CD4-positive, alpha-beta memory T cell (primary cell): ENCODE data around the gene MGAT4A. TPM values are rescaled to one million over a fixed set of nuclear protein-coding genes. Genes with fewer than 3 reads are reported as not detected.
A peak's percentile ranks its signal among the peaks of the same experiment; 100 is the strongest.

Source experiments
- CTCF ChIA-PET: fragments of 350-600 bp; sonication (Branson Sonifier 250); formaldehyde crosslinking; loops from one replicate; lab custom pipeline; 2021; ENCODE audit warnings: inconsistent platforms; ENCODE audit not compliant: partially characterized antibody; lab: Charles Lee
- POLR2A ChIA-PET: fragments of 350-600 bp; sonication (Branson Sonifier 250); formaldehyde crosslinking; loops from one replicate; lab custom pipeline; 2021; ENCODE audit not compliant: partially characterized antibody; lab: Charles Lee
- DNase-seq, 5 donors: peaks; one replicate each; pipeline versions ENCODE4 v3.0.0 to v3.0.0-alpha.2; 2020 to 2022; ENCODE audit warnings: mixed read lengths in 1 of 5
- H3K27ac ChIP-seq: one replicate; pipeline ENCODE4 v1.7.0; 2013; ENCODE audit warnings: low read depth, low read length
- H3K27me3 ChIP-seq: 2 replicates; pipeline ENCODE4 v1.7.0; 2013; ENCODE audit warnings: mild to moderate bottlenecking, low read length, moderate library complexity; ENCODE audit not compliant: insufficient read depth
- H3K36me3 ChIP-seq: 2 replicates; pipeline ENCODE4 v1.7.0; 2013; ENCODE audit warnings: mild to moderate bottlenecking, low read length, moderate library complexity; ENCODE audit not compliant: insufficient read depth
- H3K4me1 ChIP-seq: 2 replicates; pipeline ENCODE4 v1.7.0; 2013; ENCODE audit warnings: mild to moderate bottlenecking, low read length, moderate library complexity; ENCODE audit not compliant: insufficient read depth
- H3K4me3 ChIP-seq, 2 donors: one replicate each; pipeline ENCODE4 v1.7.0; 2013; ENCODE audit warnings: low read length in 2 of 2, mild to moderate bottlenecking in 1 of 2
- H3K9me3 ChIP-seq, 2 donors: one replicate each; pipeline ENCODE4 v1.7.0; 2013; ENCODE audit warnings: low read length in 2 of 2, control low read depth in 1 of 2; ENCODE audit not compliant: control insufficient read depth in 1 of 2
- H3K27ac Mint-ChIP-seq, 7 donors: one replicate each; pipeline ENCODE4 v1.8.0; 2020 to 2021; ENCODE audit warnings: mixed read lengths in 7 of 7, mild to moderate bottlenecking in 6 of 7, inconsistent platforms in 3 of 7, moderate library complexity in 3 of 7
- H3K27me3 Mint-ChIP-seq, 2 donors: one replicate each; pipeline ENCODE4 v1.8.0; 2020 to 2021; ENCODE audit warnings: mixed read lengths in 2 of 2
- H3K36me3 Mint-ChIP-seq, 2 donors: one replicate each; pipeline ENCODE4 v1.8.0; 2020 to 2021; ENCODE audit warnings: mixed read lengths in 2 of 2, inconsistent platforms in 1 of 2, mild to moderate bottlenecking in 1 of 2
- H3K4me1 Mint-ChIP-seq, 4 donors: one replicate each; pipeline ENCODE4 v1.8.0; 2020 to 2021; ENCODE audit warnings: mixed read lengths in 4 of 4, mild to moderate bottlenecking in 1 of 4
- H3K4me3 Mint-ChIP-seq, 8 donors: one replicate each; pipeline ENCODE4 v1.8.0; 2020 to 2021; ENCODE audit warnings: mixed read lengths in 8 of 8, mild to moderate bottlenecking in 7 of 8, moderate library complexity in 6 of 8, inconsistent platforms in 3 of 8
- H3K9me3 Mint-ChIP-seq, 8 donors: one replicate each; pipeline ENCODE4 v1.8.0; 2020 to 2021; ENCODE audit warnings: mixed read lengths in 8 of 8, mild to moderate bottlenecking in 5 of 8, inconsistent platforms in 3 of 8, moderate library complexity in 1 of 8
- intact Hi-C: fragments of 100-400 bp; cut with micrococcal nuclease; formaldehyde crosslinking; loops from one replicate; pipeline ENCODE4 v1.15.1; 2023
- polyA plus RNA-seq, 2 donors: library from polyadenylated mRNA; unstranded; fragments of 300-500 nt; fragmentation: Illumina TruSeq; gene quantifications; one replicate each; pipeline ENCODE4 v1.2.3, GENCODE V29; 2021
- total RNA-seq, 2 experiments: library from RNA; stranded (reverse); gene quantifications; one replicate each; pipeline ENCODE4 v1.2.3, GENCODE V29; 2021

Gene MGAT4A
- total and polyA plus RNA-seq, 4 experiments from 2014 or later = 223 to 336 (median 263) TPM

- peak overlapping the region; percentile 16 for H3K27ac ChIP-seq
- CTCF ChIA-PET = interaction anchor here (1.0 to 1.5 kb wide), 5 partner anchors 39 to 126 kb away, joined by 3 to 4 read pairs (median 3); no protein-coding TSS in a partner anchor
- Mint-ChIP-seq H3K27ac (peak overlapping the region; percentile 65 to 100 (median 98)), H3K9me3 (peaks cover 0 to 3% (median 0%) of the 10 kb centered on the region in 8 donors), H3K4me3 (no peak overlapping the region), H3K4me1 (peaks cover 38 to 70% (median 47%) of the 10 kb centered on the region in 4 donors), H3K27me3 (no peaks in the 10 kb centered on the region), H3K36me3 (peaks cover 0 to 8% of the 10 kb centered on the region in 2 donors)
- POLR2A ChIA-PET = interaction anchor here (0.7 to 13.3 kb wide), 8 partner anchors 17 to 111 kb away, joined by 3 to 565 read pairs (median 4); partner anchors contain the start of gene MGAT4A
- no peaks in the 10 kb centered on the region for H3K9me3 ChIP-seq
- DNase-seq = no peak
- intact Hi-C loops = no loop called here
- H3K4me3 ChIP-seq = no peak overlapping the region
- H3K36me3 ChIP-seq = no peaks in the 10 kb centered on the region
- peaks cover 49% of the 10 kb centered on the region for H3K4me1 ChIP-seq
- H3K27me3 ChIP-seq = no peaks in the 10 kb centered on the region
Observed at GRCh38 chr2:98775146-98775986, 44.4 kb upstream of the MGAT4A start.

DNA sequence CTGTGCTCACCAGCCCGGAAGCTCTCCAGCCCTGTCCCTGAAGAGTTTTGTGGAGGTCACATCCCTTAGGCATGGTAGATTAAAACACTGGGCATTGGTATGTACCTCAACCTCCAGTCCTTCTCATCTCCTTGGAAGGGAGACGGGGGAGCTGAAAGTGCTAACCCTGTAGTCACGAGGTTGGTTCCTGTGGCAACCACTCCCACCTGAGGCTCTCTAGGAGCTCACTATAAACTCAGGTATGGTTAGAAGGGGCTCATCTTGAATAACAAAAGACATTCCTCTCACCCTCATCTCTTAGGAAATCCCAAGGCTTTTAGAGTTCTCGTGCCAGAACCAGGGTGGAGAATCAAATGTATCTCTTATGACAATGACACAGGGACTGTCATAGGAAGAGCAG is 43.0 kb upstream of the MGAT4A start:
- Histone ChIP-seq H3K4me3 (no peak overlapping the region), H3K4me1 (peaks cover 61% of the 10 kb centered on the region), H3K36me3 (no peaks in the 10 kb centered on the region), H3K27me3 (no peaks in the 10 kb centered on the region), H3K27ac (peak overlapping the region; percentile 63), H3K9me3 (no peaks in the 10 kb centered on the region)
- POLR2A ChIA-PET = interaction anchor here (1.0 to 13.3 kb wide), 5 partner anchors 8 to 114 kb away, joined by 3 to 565 read pairs (median 173); partner anchors contain the start of gene MGAT4A
- peaks cover 0 to 8% of the 10 kb centered on the region in 2 donors for H3K36me3 Mint-ChIP-seq
- intact Hi-C loops = loop anchor here (5.0 kb wide), 2 partner anchors 33 to 293 kb away; no protein-coding TSS in a partner anchor
- peak overlapping the region; percentile 89 to 100 (median 98) for H3K27ac Mint-ChIP-seq
- H3K27me3 Mint-ChIP-seq = no peaks in the 10 kb centered on the region
- no peak for DNase-seq
- H3K9me3 Mint-ChIP-seq = peaks cover 0 to 3% (median 0%) of the 10 kb centered on the region in 8 donors
- peak overlapping the region in 6 of 8 donors; percentile 14 to 97 (median 40) for H3K4me3 Mint-ChIP-seq
- peaks cover 46 to 81% (median 58%) of the 10 kb centered on the region in 4 donors for H3K4me1 Mint-ChIP-seq
- CTCF ChIA-PET = interaction anchor here (0.6 to 4.8 kb wide), 4 partner anchors 43 to 125 kb away, joined by 3 to 51 read pairs (median 6); partner anchors contain the start of gene MGAT4A

DNA sequence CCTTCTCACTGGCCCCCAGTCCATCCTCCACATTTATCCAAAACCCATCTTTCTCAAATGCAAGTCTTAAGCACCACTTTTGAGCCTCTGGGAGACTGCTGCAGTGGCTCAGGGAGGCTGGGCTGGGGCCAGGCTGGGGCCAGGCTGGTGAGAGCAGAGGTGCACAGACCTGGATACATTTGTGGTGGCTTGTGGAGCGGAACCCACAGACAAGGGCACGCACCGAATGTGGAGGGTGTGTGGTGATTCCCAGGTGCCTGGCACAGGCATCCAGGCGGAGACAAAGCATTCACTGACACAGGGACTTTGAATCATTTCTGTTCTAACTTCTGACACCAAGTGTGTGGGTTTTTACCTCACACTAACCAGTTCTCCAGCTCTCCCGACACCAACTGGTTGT is 42.2 kb upstream of the MGAT4A start:
- ChIA-PET POLR2A (interaction anchor here (1.0 to 13.3 kb wide), 6 partner anchors 9 to 113 kb away, joined by 3 to 565 read pairs (median 107); partner anchors contain the start of gene MGAT4A), CTCF (interaction anchor here (0.6 to 4.8 kb wide), 6 partner anchors 34 to 124 kb away, joined by 3 to 51 read pairs (median 5); partner anchors contain the start of gene MGAT4A)
- Histone ChIP-seq H3K36me3 (no peaks in the 10 kb centered on the region), H3K27ac (peak overlapping the region; percentile 63), H3K4me3 (peak overlapping the region in 1 of 2 donors; percentile 57), H3K27me3 (no peaks in the 10 kb centered on the region), H3K9me3 (no peaks in the 10 kb centered on the region), H3K4me1 (peaks cover 68% of the 10 kb centered on the region)
- intact Hi-C loops = loop anchor here (5.0 kb wide), 2 partner anchors 34 to 294 kb away; no protein-coding TSS in a partner anchor
- Mint-ChIP-seq H3K9me3 (peaks cover 0 to 3% (median 0%) of the 10 kb centered on the region in 8 donors), H3K4me1 (peaks cover 54 to 89% (median 65%) of the 10 kb centered on the region in 4 donors), H3K27me3 (no peaks in the 10 kb centered on the region), H3K36me3 (peaks cover 0 to 9% of the 10 kb centered on the region in 2 donors), H3K4me3 (peak overlapping the region; percentile 5 to 99 (median 94)), H3K27ac (peak overlapping the region; percentile 89 to 100 (median 98))
- DNase-seq = no peak

DNA sequence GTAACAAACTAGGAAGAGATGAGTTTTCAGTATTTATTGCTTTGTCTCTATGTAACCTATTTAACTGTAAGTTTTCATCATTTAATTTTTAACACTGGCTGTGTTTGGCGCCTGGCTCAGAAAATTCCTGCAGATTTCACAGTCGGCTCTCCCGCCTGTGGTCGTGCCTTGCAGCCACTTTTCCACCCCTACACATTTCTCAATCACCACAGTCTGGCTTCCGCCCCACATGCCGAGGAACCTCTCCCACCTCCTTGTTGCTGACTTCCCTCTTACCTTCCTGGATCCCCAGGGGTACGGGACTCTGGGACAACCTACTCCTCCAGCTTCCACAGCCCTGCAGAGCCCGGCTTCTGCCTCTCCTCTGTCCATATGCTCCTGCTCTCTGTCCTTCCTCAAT is 41.6 kb upstream of the MGAT4A start:
- H3K36me3 Mint-ChIP-seq = peaks cover 0 to 9% of the 10 kb centered on the region in 2 donors
- H3K27ac Mint-ChIP-seq = peak overlapping the region; percentile 89 to 100 (median 98)
- peak overlapping the region; percentile 63 for H3K27ac ChIP-seq
- DNase-seq = no peak
- peaks cover 55 to 93% (median 71%) of the 10 kb centered on the region in 4 donors for H3K4me1 Mint-ChIP-seq
- H3K4me1 ChIP-seq = peaks cover 74% of the 10 kb centered on the region
- CTCF ChIA-PET = interaction anchor here (1.2 to 4.8 kb wide), 7 partner anchors 14 to 123 kb away, joined by 4 to 51 read pairs (median 8); partner anchors contain the start of gene MGAT4A
- POLR2A ChIA-PET = interaction anchor here (0.7 to 13.3 kb wide), 12 partner anchors 14 to 128 kb away, joined by 3 to 565 read pairs (median 26); partner anchors contain the start of gene MGAT4A
- H3K4me3 Mint-ChIP-seq = peak overlapping the region; percentile 92 to 99 (median 94)
- intact Hi-C loops = loop anchor here (1.0 to 5.0 kb wide), 3 partner anchors 35 to 295 kb away; partner anchors contain the start of genes COA5 and UNC50
- peaks cover 0 to 3% (median 0%) of the 10 kb centered on the region in 8 donors for H3K9me3 Mint-ChIP-seq
- no peaks in the 10 kb centered on the region for H3K36me3 ChIP-seq
- H3K4me3 ChIP-seq = peak overlapping the region; percentile 31 to 57
- H3K27me3 ChIP-seq = no peaks in the 10 kb centered on the region
- H3K27me3 Mint-ChIP-seq = no peaks in the 10 kb centered on the region
- no peaks in the 10 kb centered on the region for H3K9me3 ChIP-seq

DNA sequence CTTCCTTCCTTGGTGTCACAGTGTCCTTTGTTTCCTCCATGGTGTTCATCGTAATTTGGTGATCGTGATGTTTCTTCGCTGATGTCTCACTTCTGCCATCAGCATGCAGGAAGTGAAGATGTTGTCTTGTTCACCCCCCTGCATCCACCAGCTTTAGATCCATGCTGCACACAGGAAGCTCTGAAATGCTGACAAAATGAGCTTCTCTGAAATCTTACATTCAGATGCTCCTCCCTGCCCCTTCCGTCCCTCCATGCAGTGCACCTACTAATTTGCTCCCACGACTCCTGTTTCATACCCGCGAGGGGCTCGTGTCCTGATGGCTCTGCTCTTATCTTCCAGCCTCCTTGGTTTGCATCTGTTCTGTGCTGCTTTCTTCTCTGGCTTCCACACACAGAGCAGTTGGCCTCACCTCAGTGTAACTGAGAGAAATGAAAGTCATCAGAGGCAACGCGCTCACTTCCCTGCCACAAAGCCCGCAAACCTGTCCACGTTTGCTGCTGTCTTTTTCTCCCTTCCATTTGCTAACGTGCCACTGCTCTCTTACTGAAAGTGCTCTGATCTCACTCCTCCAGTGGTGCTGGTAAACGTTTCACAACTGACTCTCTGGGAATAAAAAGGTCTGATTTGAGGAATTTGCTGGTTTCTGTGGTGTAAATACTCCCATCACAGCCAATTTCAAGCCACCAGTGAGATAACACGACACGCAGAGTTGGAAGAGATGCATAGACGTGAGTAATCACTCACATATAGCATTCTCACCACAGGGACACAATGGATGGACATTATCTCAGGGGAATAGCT is 41.0 kb upstream of the MGAT4A start:
- DNase-seq = peak; percentile 82 to 92 (median 89)
- peaks cover 60 to 93% (median 76%) of the 10 kb centered on the region in 4 donors for H3K4me1 Mint-ChIP-seq
- no peaks in the 10 kb centered on the region for H3K27me3 Mint-ChIP-seq
- POLR2A ChIA-PET = interaction anchor here (0.6 to 13.3 kb wide), 38 partner anchors 8 to 1126 kb away, joined by 3 to 565 read pairs (median 6); partner anchors contain the start of genes C2orf15, COA5, COX5B and LIPT1
- Histone ChIP-seq H3K27ac (peak overlapping the region; percentile 63), H3K36me3 (no peaks in the 10 kb centered on the region), H3K4me3 (peak overlapping the region; percentile 31 to 57), H3K27me3 (no peaks in the 10 kb centered on the region), H3K9me3 (no peaks in the 10 kb centered on the region), H3K4me1 (peaks cover 79% of the 10 kb centered on the region)
- H3K36me3 Mint-ChIP-seq = peaks cover 0 to 9% of the 10 kb centered on the region in 2 donors
- peaks cover 0 to 3% (median 0%) of the 10 kb centered on the region in 8 donors for H3K9me3 Mint-ChIP-seq
- peak overlapping the region; percentile 89 to 100 (median 98) for H3K27ac Mint-ChIP-seq
- CTCF ChIA-PET = interaction anchor here (0.9 to 4.8 kb wide), 27 partner anchors 9 to 123 kb away, joined by 3 to 51 read pairs (median 4); partner anchors contain the start of gene MGAT4A
- H3K4me3 Mint-ChIP-seq = peak overlapping the region; percentile 92 to 99 (median 94)
- intact Hi-C loops = loop anchor here (1.0 to 5.0 kb wide), 10 partner anchors 11 to 295 kb away; partner anchors contain the start of genes COA5 and UNC50

GRCh38 chr2:98771264-98771663 is 40.3 kb upstream of the MGAT4A start:
- Histone ChIP-seq H3K27ac (peak overlapping the region; percentile 63), H3K9me3 (no peaks in the 10 kb centered on the region), H3K27me3 (no peaks in the 10 kb centered on the region), H3K4me1 (peaks cover 84% of the 10 kb centered on the region), H3K36me3 (no peaks in the 10 kb centered on the region), H3K4me3 (peak overlapping the region; percentile 57 to 67)
- DNase-seq = peak in 1 of 5 donors; percentile 52
- intact Hi-C loops = loop anchor here (1.0 to 5.0 kb wide), 9 partner anchors 10 to 296 kb away; no protein-coding TSS in a partner anchor
- H3K27me3 Mint-ChIP-seq = no peaks in the 10 kb centered on the region
- ChIA-PET POLR2A (interaction anchor here (0.6 to 13.3 kb wide), 40 partner anchors 9 to 1125 kb away, joined by 3 to 565 read pairs (median 6); partner anchors contain the start of genes C2orf15, COA5, COX5B and LIPT1), CTCF (interaction anchor here (0.6 to 4.8 kb wide), 27 partner anchors 10 to 319 kb away, joined by 3 to 51 read pairs (median 4); partner anchors contain the start of gene MGAT4A)
- H3K4me1 Mint-ChIP-seq = peaks cover 66 to 97% (median 79%) of the 10 kb centered on the region in 4 donors
- H3K36me3 Mint-ChIP-seq = peaks cover 0 to 9% of the 10 kb centered on the region in 2 donors
- peak overlapping the region; percentile 89 to 100 (median 98) for H3K27ac Mint-ChIP-seq
- H3K9me3 Mint-ChIP-seq = peaks cover 0 to 3% (median 0%) of the 10 kb centered on the region in 8 donors
- peak overlapping the region; percentile 92 to 99 (median 94) for H3K4me3 Mint-ChIP-seq
